ENCODE data around the gene PPP1CB.

- no peak for TF ChIP-seq CTCF (IDR thresholded peaks at IDR 0.05; ENCODE audit: low read length)
- no peak for TF ChIP-seq EZH2 (optimal IDR thresholded peaks at IDR 0.05; ENCODE audit: low read depth, low read length)
- TF ChIP-seq EZH2phosphoT487 (IDR thresholded peaks at IDR 0.05; ENCODE audit: low read length): no peak
Measured at GRCh38 chr2:28778392-28778791, 26.8 kb downstream of the PPP1CB start.
